ENCODE results near the gene OR5K1. TPM values are rescaled to one million over a fixed set of nuclear protein-coding genes. Genes with fewer than 3 reads are reported as not detected.

The OR5K1 gene
- total and polyA plus RNA-seq, 2 donors (not counting 3 experiments of a cell fraction or from before 2014, with no cell fraction given): not detected

GRCh38 chr3:98513736-98514135, 50.7 kb downstream of the OR5K1 start:
- peaks cover 4 to 11% of the 10 kb centered on the region in 2 experiments for H3K36me3 ChIP-seq (ENCODE audit: control insufficient read depth in 2 of 2, extremely low read depth in 1 of 2, insufficient read depth in 2 of 2, low read length in 2 of 2)
- no peak for FAIRE-seq
- POLR2A ChIA-PET: no interaction called here

GRCh38 chr3:98514948-98515347, 51.9 kb downstream of the OR5K1 start:
- Histone ChIP-seq H3K9me3 (replicated peaks; ENCODE audit: control insufficient read depth, insufficient read depth, low read length) (no peaks in the 10 kb centered on the region), H3K9me1 (replicated peaks; ENCODE audit: control insufficient read depth, extremely low read depth, insufficient read depth, low read length) (no peaks in the 10 kb centered on the region), H3K9ac (replicated peaks; ENCODE audit: extremely low read depth, insufficient read depth, low read length) (no peak overlapping the region), H3K4me2 (ENCODE audit: insufficient read depth, low read length) (no peak overlapping the region), H3K27me3 (ENCODE audit: control insufficient read depth in 2 of 2, insufficient read depth in 2 of 2, low read length in 2 of 2) (no peaks in the 10 kb centered on the region), H3K4me1 (ENCODE audit: control insufficient read depth, extremely low read depth, insufficient read depth, low read length) (peaks cover 2% of the 10 kb centered on the region), H3K36me3 (ENCODE audit: control insufficient read depth in 2 of 2, extremely low read depth in 1 of 2, insufficient read depth in 2 of 2, low read length in 2 of 2) (peaks cover 4 to 15% of the 10 kb centered on the region in 2 experiments), H3K27ac (ENCODE audit: insufficient read depth, low read depth, low read length) (no peak overlapping the region), H4K20me1 (replicated peaks; ENCODE audit: control insufficient read depth, extremely low read depth, insufficient read depth, low read length) (no peaks in the 10 kb centered on the region), H3K79me2 (ENCODE audit: control insufficient read depth, insufficient read depth, low read length) (peaks cover 10% of the 10 kb centered on the region), H3K4me3 (replicated peaks in 1 of 3; ENCODE audit: insufficient read depth in 1 of 3, low read depth in 1 of 3, low read length in 3 of 3) (no peak overlapping the region), H2AFZ (ENCODE audit: low read depth, low read length) (no peak overlapping the region)
- BruUV-seq (replicated peaks): no TSS peak
- FAIRE-seq (no peak), DNase-seq (ENCODE audit: low read depth, low spot score) (no peak)
- dilution Hi-C loops (cut with MboI; ENCODE audit: extremely low pct_ligation_motif_present, low sequenced_read_pairs): no loop called here
- CTCF ChIA-PET: no interaction called here
- POLR2A ChIA-PET: no interaction called here
- intact Hi-C loops (cut with micrococcal nuclease): no loop called here
- TF ChIP-seq CTCF (IDR thresholded peaks at IDR 0.05; ENCODE audit: extremely low read depth in 1 of 2, insufficient read depth in 1 of 2, low read depth in 1 of 2, low read length in 2 of 2): no peak
- TF ChIP-seq GATA2 (IDR thresholded peaks at IDR 0.05; ENCODE audit: insufficient read depth, insufficient read length, low read depth, low read length): no peak
- TF ChIP-seq POLR2AphosphoS5 (IDR thresholded peaks at IDR 0.05; ENCODE audit: insufficient read depth, low read depth, low read length): no peak
- no peak for TF ChIP-seq POLR2A (IDR thresholded peaks at IDR 0.05; ENCODE audit: low read depth, low read length)

More at GRCh38 chr3:98513736-98514135, 50.7 kb downstream of the OR5K1 start:
- H3K79me2 ChIP-seq (ENCODE audit: control insufficient read depth, insufficient read depth, low read length): no peaks in the 10 kb centered on the region
- H2AFZ ChIP-seq (ENCODE audit: low read depth, low read length): no peak overlapping the region
- dilution Hi-C loops (cut with MboI; ENCODE audit: extremely low pct_ligation_motif_present, low sequenced_read_pairs) (no loop called here), intact Hi-C loops (cut with micrococcal nuclease) (no loop called here)
- H3K9me3 ChIP-seq (replicated peaks; ENCODE audit: control insufficient read depth, insufficient read depth, low read length): no peaks in the 10 kb centered on the region
- H3K9ac ChIP-seq (replicated peaks; ENCODE audit: extremely low read depth, insufficient read depth, low read length): no peak overlapping the region
- H3K27me3 ChIP-seq (ENCODE audit: control insufficient read depth in 2 of 2, insufficient read depth in 2 of 2, low read length in 2 of 2): no peaks in the 10 kb centered on the region
- no peaks in the 10 kb centered on the region for H3K9me1 ChIP-seq (replicated peaks; ENCODE audit: control insufficient read depth, extremely low read depth, insufficient read depth, low read length)
- H4K20me1 ChIP-seq (replicated peaks; ENCODE audit: control insufficient read depth, extremely low read depth, insufficient read depth, low read length): no peaks in the 10 kb centered on the region
- H3K27ac ChIP-seq (ENCODE audit: insufficient read depth, low read depth, low read length): no peak overlapping the region
- no peak for DNase-seq (ENCODE audit: low read depth, low spot score)
- TF ChIP-seq POLR2A (IDR thresholded peaks at IDR 0.05; ENCODE audit: low read depth, low read length): no peak
- BruUV-seq (replicated peaks): no TSS peak
- CTCF ChIA-PET: no interaction called here
- H3K4me2 ChIP-seq (ENCODE audit: insufficient read depth, low read length): no peak overlapping the region
- no peak overlapping the region for H3K4me3 ChIP-seq (replicated peaks in 1 of 3; ENCODE audit: insufficient read depth in 1 of 3, low read depth in 1 of 3, low read length in 3 of 3)
- H3K4me1 ChIP-seq (ENCODE audit: control insufficient read depth, extremely low read depth, insufficient read depth, low read length): peaks cover 2% of the 10 kb centered on the region

Data from endothelial cell of umbilical vein (primary cell).